ENCODE data around the gene LIN37.

Gene LIN37

GRCh38 chr19:35748106-35749020 is at the start of gene LIN37:
Gene LIN37 (plus strand): TSS chr19:35748576. CDS start chr19:35748725, 149 bp downstream.
- DNase-seq, result peak; percentile 99

GRCh38 chr19:35702223-35703012 is 46.0 kb upstream of the LIN37 start:
- peak; percentile 97 for DNase-seq

- DNase-seq, result no peak
Observed at GRCh38 chr19:35703343-35703742, 45.0 kb upstream of the LIN37 start.

GRCh38 chr19:35704218-35704617 is 44.2 kb upstream of the LIN37 start, which contains the start of gene ZBTB32:
Gene ZBTB32 (plus strand): TSS chr19:35704558. CDS start chr19:35714627, 10,069 bp downstream.
- DNase-seq, result peak; percentile 65

GRCh38 chr19:35708391-35708790 is 40.0 kb upstream of the LIN37 start:
- DNase-seq, result no peak

GRCh38 chr19:35710784-35711723 is 37.3 kb upstream of the LIN37 start:
- no peak for DNase-seq

GRCh38 chr19:35712567-35713505 is 35.5 kb upstream of the LIN37 start:
- no peak for DNase-seq

GRCh38 chr19:35713506-35713850 is 34.9 kb upstream of the LIN37 start:
- no peak for DNase-seq

GRCh38 chr19:35713904-35714495 is 34.4 kb upstream of the LIN37 start:
- no peak for DNase-seq

- DNase-seq, result no peak
Observed at GRCh38 chr19:35714601-35715354, 33.6 kb upstream of the LIN37 start.

- no peak for DNase-seq
Observed at GRCh38 chr19:35715355-35715809, 33.0 kb upstream of the LIN37 start.

GRCh38 chr19:35715981-35716800 is 32.2 kb upstream of the LIN37 start:
- DNase-seq, result no peak

GRCh38 chr19:35716801-35717664 is 31.3 kb upstream of the LIN37 start:
- peak; percentile 81 for DNase-seq

- peak; percentile 97 for DNase-seq
Observed at GRCh38 chr19:35717665-35718344, 30.6 kb upstream of the LIN37 start, which contains the start of gene KMT2B. Gene KMT2B (plus strand): TSS chr19:35718003. CDS start chr19:35718019, 16 bp downstream.

- peak; percentile 19 for DNase-seq
Observed at GRCh38 chr19:35718345-35719041, 29.9 kb upstream of the LIN37 start.

GRCh38 chr19:35719402-35720162 is 28.8 kb upstream of the LIN37 start:
- DNase-seq, result no peak
